SU-DHL-6 (cell line): Measurements from ENCODE around the gene MEI4.

Source experiments
- H2AFZ ChIP-seq: fragments of 200-600 bp; sonication (generic); 2 replicates; pipeline ENCODE4 v1.6.1; 2014; ENCODE audit warnings: low read depth, mild to moderate bottlenecking, moderate library complexity, mixed read lengths, antibody characterized with exemption, low read length; ENCODE audit not compliant: severe bottlenecking
- H3F3A ChIP-seq: fragments of 200-600 bp; shearing (Covaris generic); 2 replicates; pipeline ENCODE4 v1.6.0; 2016; ENCODE audit warnings: antibody characterized with exemption, mild to moderate bottlenecking; ENCODE audit not compliant: insufficient read depth
- H3K27ac ChIP-seq: fragments of 200-600 bp; sonication (generic); 2 replicates; pipeline ENCODE4 v1.5.1; 2016; ENCODE audit warnings: low read depth, mild to moderate bottlenecking, low read length, moderate library complexity, mixed read lengths
- H3K27me3 ChIP-seq: fragments of 200-600 bp; sonication (generic), shearing (Covaris generic); 2 replicates; pipeline ENCODE4 v1.6.0; 2014; ENCODE audit warnings: mild to moderate bottlenecking, low read length
- H3K36me3 ChIP-seq: fragments of 200-600 bp; sonication (generic); 2 replicates; pipeline ENCODE4 v1.6.1; 2014; ENCODE audit warnings: mild to moderate bottlenecking, low read length, mixed read lengths
- H3K4me2 ChIP-seq: fragments of 300-600, 200-600 bp; shearing (Covaris generic), sonication (generic); 2 replicates; pipeline ENCODE4 v1.6.0; 2014; ENCODE audit warnings: low read length, low read depth, mild to moderate bottlenecking; ENCODE audit not compliant: poor library complexity, severe bottlenecking
- H3K4me3 ChIP-seq: fragments of 200-600 bp; sonication (generic); 2 replicates; pipeline ENCODE4 v1.5.1; 2014; ENCODE audit warnings: antibody characterized with exemption, low read length, mild to moderate bottlenecking, mixed read lengths; ENCODE audit not compliant: insufficient read depth, poor library complexity, severe bottlenecking
- H3K79me2 ChIP-seq: fragments of 200-600 bp; sonication (generic); 2 replicates; pipeline ENCODE4 v1.6.1; 2014; ENCODE audit warnings: mild to moderate bottlenecking, low read length, moderate library complexity; ENCODE audit not compliant: insufficient read depth
- H3K9ac ChIP-seq: fragments of 200-600 bp; sonication (generic); 2 replicates; pipeline ENCODE4 v1.7.0; 2014; ENCODE audit warnings: mild to moderate bottlenecking, low read length
- H3K9me2 ChIP-seq: fragments of 200-600 bp; sonication (generic); replicated peaks from 2 replicates; pipeline ENCODE4 v1.6.1; 2014; ENCODE audit warnings: low read length; ENCODE audit not compliant: insufficient read depth
- H3K9me3 ChIP-seq: fragments of 200-600 bp; sonication (generic); 2 replicates; pipeline ENCODE4 v1.6.1; 2014; ENCODE audit warnings: low read length, mixed read lengths; ENCODE audit not compliant: insufficient read depth
- H4K20me1 ChIP-seq: fragments of 200-600 bp; sonication (generic); 2 replicates; pipeline ENCODE4 v1.6.1; 2014; ENCODE audit warnings: low read depth, mild to moderate bottlenecking, antibody characterized with exemption, low read length, moderate library complexity, mixed read lengths
- CTCF ChIP-seq: fragments of 200-600 bp; sonication (generic); IDR thresholded peaks from one replicate; pipeline ENCODE4 v1.5.1; 2017; ENCODE audit warnings: antibody characterized with exemption, mild to moderate bottlenecking, low read length, moderate library complexity; ENCODE audit not compliant: insufficient read depth, poor library complexity, severe bottlenecking
- EZH2phosphoT487 ChIP-seq: fragments of 200-600 bp; sonication (generic), shearing (Covaris generic); conservative IDR thresholded peaks from 2 replicates; pipeline ENCODE4 v1.6.1; 2018; ENCODE audit warnings: mild to moderate bottlenecking, antibody characterized with exemption, low read length, moderate library complexity, mixed read lengths

Gene MEI4

GRCh38 chr6:77619114-77619513 is 33.7 kb upstream of the MEI4 start:
- H3K4me2 ChIP-seq, result no peak overlapping the region
- no peaks in the 10 kb centered on the region for H4K20me1 ChIP-seq
- no peak overlapping the region for H3K9ac ChIP-seq
- H3F3A ChIP-seq, result no peaks in the 10 kb centered on the region
- no peak for TF ChIP-seq CTCF
- TF ChIP-seq EZH2phosphoT487, result no peak
- H3K27me3 ChIP-seq, result no peaks in the 10 kb centered on the region
- H3K9me3 ChIP-seq, result no peaks in the 10 kb centered on the region
- H3K36me3 ChIP-seq, result no peaks in the 10 kb centered on the region
- H3K9me2 ChIP-seq, result no peaks in the 10 kb centered on the region
- H2AFZ ChIP-seq, result no peak overlapping the region
- H3K79me2 ChIP-seq, result no peaks in the 10 kb centered on the region
- H3K4me3 ChIP-seq, result no peak overlapping the region
- H3K27ac ChIP-seq, result no peak overlapping the region

GRCh38 chr6:77620278-77620882 is 32.5 kb upstream of the MEI4 start:
- no peaks in the 10 kb centered on the region for H3K36me3 ChIP-seq
- no peaks in the 10 kb centered on the region for H4K20me1 ChIP-seq
- H3K27ac ChIP-seq, result no peak overlapping the region
- no peak overlapping the region for H3K4me2 ChIP-seq
- no peaks in the 10 kb centered on the region for H3K9me3 ChIP-seq
- no peak overlapping the region for H3K4me3 ChIP-seq
- H3K9me2 ChIP-seq, result no peaks in the 10 kb centered on the region
- H3K27me3 ChIP-seq, result no peaks in the 10 kb centered on the region
- no peak overlapping the region for H2AFZ ChIP-seq
- H3K79me2 ChIP-seq, result no peaks in the 10 kb centered on the region
- TF ChIP-seq CTCF, result peak; percentile 37
- TF ChIP-seq EZH2phosphoT487, result no peak
- H3F3A ChIP-seq, result no peaks in the 10 kb centered on the region
- no peak overlapping the region for H3K9ac ChIP-seq

GRCh38 chr6:77624515-77624914 is 28.3 kb upstream of the MEI4 start:
- Histone ChIP-seq H3K9me2 (no peaks in the 10 kb centered on the region), H3K36me3 (no peaks in the 10 kb centered on the region), H3K9ac (no peak overlapping the region), H3K27me3 (no peaks in the 10 kb centered on the region), H3F3A (no peaks in the 10 kb centered on the region), H2AFZ (no peak overlapping the region), H3K9me3 (no peaks in the 10 kb centered on the region), H3K27ac (no peak overlapping the region), H4K20me1 (no peaks in the 10 kb centered on the region), H3K4me3 (no peak overlapping the region), H3K4me2 (no peak overlapping the region), H3K79me2 (no peaks in the 10 kb centered on the region)
- TF ChIP-seq CTCF (no peak), EZH2phosphoT487 (no peak)

GRCh38 chr6:77626426-77626825 is 26.4 kb upstream of the MEI4 start:
- Histone ChIP-seq H4K20me1 (no peaks in the 10 kb centered on the region), H3K4me3 (no peak overlapping the region), H3F3A (no peaks in the 10 kb centered on the region), H3K27ac (no peak overlapping the region), H3K79me2 (no peaks in the 10 kb centered on the region), H3K9me3 (no peaks in the 10 kb centered on the region), H3K9ac (no peak overlapping the region), H3K4me2 (no peak overlapping the region), H3K27me3 (no peaks in the 10 kb centered on the region), H3K9me2 (no peaks in the 10 kb centered on the region), H3K36me3 (no peaks in the 10 kb centered on the region), H2AFZ (no peak overlapping the region)
- TF ChIP-seq EZH2phosphoT487 (no peak), CTCF (no peak)
